Keratinocyte (primary cell): Measurements from ENCODE around the gene KRT14. TPM values are rescaled to one million over a fixed set of nuclear protein-coding genes. Genes with fewer than 3 reads are reported as not detected.
"Not testable (repeated sequence)": the region's sequence is repeated elsewhere in the genome, so short reads cannot be mapped to it uniquely, and the experiment has no call there.

Experiments
- DNase-seq: peaks from one replicate; pipeline ENCODE4 v3.0.0-alpha.2; 2011; ENCODE audit warnings: low read depth, missing footprints, low spot score
- FAIRE-seq: peaks from 2 replicates; lab custom pipeline; 2011; peaks lifted over from hg19 to GRCh38; lab: Jason Lieb, UNC
- H2AFZ ChIP-seq: 2 replicates; pipeline ENCODE4 v1.6.0; 2012; ENCODE audit warnings: low read length, control low read depth, inconsistent platforms; ENCODE audit not compliant: control insufficient read depth
- H3K27ac ChIP-seq: 2 replicates; pipeline ENCODE4 v1.5.1; 2011; ENCODE audit warnings: low read length; ENCODE audit not compliant: control insufficient read depth, insufficient read depth
- H3K27me3 ChIP-seq: 3 replicates; pipeline ENCODE4 v1.6.0; 2011; ENCODE audit warnings: low read length; ENCODE audit not compliant: control insufficient read depth, insufficient read depth; ENCODE audit errors: extremely low read depth
- H3K36me3 ChIP-seq, 2 experiments: 2 replicates in 1 of 2; 3 replicates in 1 of 2; pipeline ENCODE4 v1.5.1; 2011; ENCODE audit warnings: low read length in 2 of 2, mild to moderate bottlenecking in 1 of 2; ENCODE audit not compliant: control insufficient read depth in 2 of 2, insufficient read depth in 2 of 2; ENCODE audit errors: extremely low read depth in 1 of 2
- H3K4me1 ChIP-seq: 3 replicates; pipeline ENCODE4 v1.5.1; 2011; ENCODE audit warnings: low read length; ENCODE audit not compliant: control insufficient read depth, insufficient read depth; ENCODE audit errors: extremely low read depth
- H3K4me2 ChIP-seq: 3 replicates; pipeline ENCODE4 v1.6.0; 2011; ENCODE audit warnings: low read depth, low read length; ENCODE audit not compliant: control insufficient read depth, insufficient read depth; ENCODE audit errors: extremely low read depth
- H3K4me3 ChIP-seq, 3 experiments: fragments of 200-600 bp in 1 of 3; sonication (generic) in 1 of 3; 2 replicates in 2 of 3; 3 replicates in 1 of 3; pipeline ENCODE4 v1.5.1; 2011 to 2016; ENCODE audit warnings: low read length in 3 of 3, mild to moderate bottlenecking in 3 of 3, control low read depth in 2 of 3, inconsistent platforms in 1 of 3, low read depth in 1 of 3, mixed read lengths in 1 of 3, mixed run types in 1 of 3, moderate library complexity in 1 of 3; ENCODE audit not compliant: control insufficient read depth in 2 of 3, insufficient read depth in 2 of 3; ENCODE audit errors: extremely low read depth in 1 of 3
- H3K79me2 ChIP-seq: 2 replicates; pipeline ENCODE4 v1.6.0; 2012; ENCODE audit warnings: low read length; ENCODE audit not compliant: control insufficient read depth, insufficient read depth
- H3K9ac ChIP-seq: 3 replicates; pipeline ENCODE4 v1.6.0; 2011; ENCODE audit warnings: low read length; ENCODE audit not compliant: control insufficient read depth, insufficient read depth; ENCODE audit errors: extremely low read depth
- H3K9me1 ChIP-seq: 3 replicates; pipeline ENCODE4 v1.6.0; 2011; ENCODE audit warnings: low read length; ENCODE audit not compliant: control insufficient read depth, insufficient read depth; ENCODE audit errors: extremely low read depth
- H3K9me3 ChIP-seq: 2 replicates; pipeline ENCODE4 v1.5.1; 2012; ENCODE audit warnings: low read depth, low read length; ENCODE audit not compliant: control insufficient read depth
- H4K20me1 ChIP-seq: 3 replicates; pipeline ENCODE4 v1.6.0; 2011; ENCODE audit warnings: low read length; ENCODE audit not compliant: control insufficient read depth, insufficient read depth; ENCODE audit errors: extremely low read depth
- CTCF ChIP-seq, 3 experiments: IDR thresholded peaks in 1 of 3; conservative IDR thresholded peaks in 1 of 3; optimal IDR thresholded peaks in 1 of 3; 2 replicates in 2 of 3; 3 replicates in 1 of 3; pipeline versions ENCODE3 to v1.5.1; 2011; ENCODE audit warnings: low read length in 3 of 3, mild to moderate bottlenecking in 3 of 3, moderate library complexity in 2 of 3, control low read depth in 1 of 3, inconsistent platforms in 1 of 3; ENCODE audit not compliant: insufficient read depth in 2 of 3; ENCODE audit errors: extremely low read depth in 1 of 3
- EZH2 ChIP-seq: IDR thresholded peaks from one replicate; pipeline ENCODE4 v1.6.1; 2012; ENCODE audit warnings: inconsistent platforms, mild to moderate bottlenecking, low read length, moderate library complexity
- dilution Hi-C: fragments of 300-500 bp; cut with MboI; formaldehyde crosslinking; loops from one replicate; pipeline ENCODE4 v1.7.0; 2020; ENCODE audit warnings: low sequenced_read_pairs; ENCODE audit not compliant: extremely low pct_ligation_motif_present
- polyA plus RNA-seq, 5 experiments: library from polyadenylated mRNA; depleted of rRNA in 3 of 5; stranded (reverse) in 3 of 5; stranded (forward) in 1 of 5; unstranded in 1 of 5; fragments of >200 nt; gene quantifications; 1 replicate in 1 of 5; 2 replicates in 3 of 5; 3 replicates in 1 of 5; pipeline versions ENCODE4 v1.2.1 to v1.2.3, GENCODE V29; 2011 to 2012; ENCODE audit warnings: missing spikeins in 2 of 5, low read depth in 1 of 5, low replicate concordance in 1 of 5

Gene KRT14
- polyA plus RNA-seq, 1 donor (not counting 4 experiments of a cell fraction or from before 2014, with no cell fraction given), result 26,041 TPM

- dilution Hi-C loops, result not testable (repeated sequence)
- peak; percentile 69 for FAIRE-seq
Observed at GRCh38 chr17:41576740-41577139, 10.0 kb downstream of the KRT14 start.

DNA sequence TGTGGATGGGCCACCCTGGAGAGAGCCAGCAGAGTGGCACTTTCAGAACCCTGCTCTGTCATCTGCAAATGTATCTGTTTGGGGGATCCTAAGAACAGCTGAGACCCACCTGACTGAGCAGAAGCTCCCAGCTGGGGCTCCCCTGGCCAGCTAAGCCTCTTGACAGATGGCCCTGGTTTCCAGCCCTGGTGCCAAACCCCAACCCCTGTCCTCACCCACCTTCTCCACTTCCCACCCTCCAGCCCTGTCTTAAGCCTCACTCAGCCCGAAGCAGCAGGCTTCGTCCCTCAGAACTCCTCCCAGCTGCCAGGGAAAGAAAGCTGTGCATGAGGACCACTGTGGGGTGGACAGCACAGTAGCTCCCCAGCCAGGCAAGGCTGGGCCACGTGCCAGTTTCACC lies 11.4 kb downstream of the KRT14 start:
- dilution Hi-C loops, result no loop called here
- Histone ChIP-seq H3K27me3 (no peaks in the 10 kb centered on the region), H3K36me3 (no peaks in the 10 kb centered on the region), H3K9me1 (no peaks in the 10 kb centered on the region), H3K9me3 (no peaks in the 10 kb centered on the region), H3K27ac (no peak overlapping the region), H3K4me2 (no peak overlapping the region), H3K9ac (no peak overlapping the region), H3K4me1 (peaks cover 33% of the 10 kb centered on the region), H3K4me3 (no peak overlapping the region), H3K79me2 (no peaks in the 10 kb centered on the region), H2AFZ (no peak overlapping the region), H4K20me1 (no peaks in the 10 kb centered on the region)
- TF ChIP-seq EZH2 (no peak), CTCF (optimal IDR thresholded peaks at IDR 0.05 in 1 of 3, IDR thresholded peaks at IDR 0.05 in 1 of 3, conservative IDR thresholded peaks at IDR 0.05 in 1 of 3; ENCODE audit: extremely low read depth in 1 of 3, insufficient read depth in 2 of 3, low read length in 3 of 3) (no peak)
- no peak for FAIRE-seq
- DNase-seq, result no peak

More at GRCh38 chr17:41576740-41577139, 10.0 kb downstream of the KRT14 start:
- peaks cover 44% of the 10 kb centered on the region for H3K4me1 ChIP-seq
- H3K36me3 ChIP-seq, DNase-seq, H3K9ac ChIP-seq, H3K79me2 ChIP-seq, H2AFZ ChIP-seq, H3K27ac ChIP-seq, H3K4me2 ChIP-seq, H3K27me3 ChIP-seq, H3K9me3 ChIP-seq, H3K4me3 ChIP-seq, H3K9me1 ChIP-seq, H4K20me1 ChIP-seq: not testable (repeated sequence)
- TF ChIP-seq CTCF (optimal IDR thresholded peaks at IDR 0.05 in 1 of 3, IDR thresholded peaks at IDR 0.05 in 1 of 3, conservative IDR thresholded peaks at IDR 0.05 in 1 of 3; ENCODE audit: extremely low read depth in 1 of 3, insufficient read depth in 2 of 3, low read length in 3 of 3), result peak; percentile 27 to 46 (median 33)
